Measurements from ENCODE around the gene PPIE.

GRCh38 chr1:39757501-39757900, 18.8 kb downstream of the PPIE start:
- no peak for TF ChIP-seq CTCF (IDR thresholded peaks at IDR 0.05)
- no peak for TF ChIP-seq ZFX (IDR thresholded peaks at IDR 0.05; ENCODE audit: borderline replicate concordance)

Data from 22Rv1 (cell line).